SH-SY5Y (cell line): Measurements from ENCODE around the gene RNF25.

Experiments used
- GATA2 ChIP-seq: IDR thresholded peaks from 2 replicates; pipeline ENCODE4 v1.6.1; 2011; ENCODE audit warnings: mild to moderate bottlenecking, low read depth, low read length
- GATA3 ChIP-seq: IDR thresholded peaks from 2 replicates; pipeline ENCODE4 v1.6.1; 2011; ENCODE audit warnings: low read depth, mild to moderate bottlenecking, low read length, moderate library complexity

DNA sequence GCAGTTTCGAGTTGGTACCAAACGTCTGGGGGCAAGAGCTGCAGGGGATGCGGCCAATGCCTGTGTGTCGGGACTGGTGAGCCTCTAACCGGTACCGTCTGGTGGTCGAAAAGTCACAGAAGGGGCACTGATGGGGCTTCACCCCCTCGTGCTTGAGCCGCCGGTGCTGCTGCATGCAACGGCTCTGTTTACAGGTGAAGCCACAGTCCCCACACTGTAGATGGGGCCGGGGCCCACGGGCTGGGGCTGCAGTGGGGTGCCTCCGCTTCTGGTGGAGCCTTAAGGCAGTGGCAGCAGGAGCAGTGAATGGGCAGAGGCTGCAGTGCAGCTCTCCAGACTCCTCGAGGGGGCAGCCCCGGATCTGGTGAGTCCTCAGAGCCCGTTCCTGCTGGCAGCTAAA is 29.0 kb downstream of the RNF25 start:
- TF ChIP-seq GATA3 (no peak), GATA2 (no peak)
